ENCODE results near the gene ARID5B.

ARID5B gene

GRCh38 chr10:61883371-61884025 lies 18.0 kb upstream of the ARID5B start:
- DNase-seq = no peak

- no peak for DNase-seq
Observed at GRCh38 chr10:61887772-61888171, 13.7 kb upstream of the ARID5B start.

GRCh38 chr10:61888744-61889143 lies 12.8 kb upstream of the ARID5B start:
- no peak for DNase-seq

- DNase-seq = no peak
Observed at GRCh38 chr10:61890430-61890829, 11.1 kb upstream of the ARID5B start.

GRCh38 chr10:61890881-61891409 lies 10.6 kb upstream of the ARID5B start:
- no peak for DNase-seq

GRCh38 chr10:61891906-61892585 lies 9.5 kb upstream of the ARID5B start:
- no peak for DNase-seq

GRCh38 chr10:61892961-61893360 lies 8.5 kb upstream of the ARID5B start:
- DNase-seq = no peak

GRCh38 chr10:61894133-61894532 lies 7.4 kb upstream of the ARID5B start:
- no peak for DNase-seq

- no peak for DNase-seq
Observed at GRCh38 chr10:61895898-61896600, 5.5 kb upstream of the ARID5B start.

- DNase-seq = no peak
Observed at GRCh38 chr10:61896854-61897661, 4.4 kb upstream of the ARID5B start.

GRCh38 chr10:61897671-61898434 lies 3.6 kb upstream of the ARID5B start:
- DNase-seq = no peak

- no peak for DNase-seq
Observed at GRCh38 chr10:61898435-61898778, 3.1 kb upstream of the ARID5B start.

GRCh38 chr10:61899069-61899531 lies 2.4 kb upstream of the ARID5B start:
- no peak for DNase-seq

- no peak for DNase-seq
Observed at GRCh38 chr10:61899663-61899996, 1.9 kb upstream of the ARID5B start.

GRCh38 chr10:61899997-61900828 lies 1.3 kb upstream of the ARID5B start:
- peak; percentile 17 for DNase-seq

- no peak for DNase-seq
Observed at GRCh38 chr10:61901829-61902444, 438 bp downstream of the ARID5B start.

- no peak for DNase-seq
Observed at GRCh38 chr10:61902445-61903220, 1.1 kb downstream of the ARID5B start.

GRCh38 chr10:61903221-61903927 lies 1.9 kb downstream of the ARID5B start:
- no peak for DNase-seq

GRCh38 chr10:61903928-61904344 lies 2.4 kb downstream of the ARID5B start:
- no peak for DNase-seq
